Measurements from ENCODE around the gene C1QTNF12.

Gene C1QTNF12

DNA sequence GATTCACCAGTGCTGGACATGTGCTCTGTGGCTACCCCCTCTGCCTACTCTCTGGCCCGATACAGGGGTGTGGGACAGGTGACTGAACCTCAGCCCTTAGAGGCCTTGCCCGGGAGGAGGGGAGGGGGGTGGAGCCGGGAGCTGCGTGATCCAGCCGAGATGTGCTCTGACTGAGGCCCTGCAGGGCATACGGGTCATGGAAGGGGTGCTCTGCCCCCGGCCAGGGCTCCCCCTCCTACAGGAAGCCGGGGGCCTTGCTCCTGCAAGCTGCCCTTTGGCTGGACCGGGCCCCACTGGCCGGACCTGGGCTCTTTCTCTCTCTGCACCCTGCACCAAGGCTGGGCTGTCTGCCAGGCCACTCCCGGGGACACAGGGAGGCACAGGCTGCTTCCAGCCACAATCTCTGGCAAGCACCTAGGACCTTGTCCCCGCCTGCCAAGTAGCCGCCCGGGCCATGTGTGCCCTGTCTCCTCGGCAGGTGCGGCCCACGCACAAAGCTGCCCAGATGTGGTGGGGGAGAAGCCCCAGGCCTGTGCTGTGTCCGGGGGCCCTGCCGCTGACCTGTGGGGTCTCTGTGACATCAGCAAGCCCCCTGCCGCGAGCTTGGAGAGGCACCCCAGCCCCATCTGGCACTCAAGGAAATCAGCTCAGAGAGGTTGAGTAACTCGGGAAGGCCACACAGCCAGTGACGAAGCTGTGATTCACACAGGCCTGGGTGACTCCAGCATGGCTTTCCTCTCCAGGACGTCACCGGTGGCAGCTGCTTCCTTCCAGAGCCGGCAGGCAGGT is 35.2 kb upstream of the C1QTNF12 start:
- no peak for DNase-seq (ENCODE audit: low read depth)

DNA sequence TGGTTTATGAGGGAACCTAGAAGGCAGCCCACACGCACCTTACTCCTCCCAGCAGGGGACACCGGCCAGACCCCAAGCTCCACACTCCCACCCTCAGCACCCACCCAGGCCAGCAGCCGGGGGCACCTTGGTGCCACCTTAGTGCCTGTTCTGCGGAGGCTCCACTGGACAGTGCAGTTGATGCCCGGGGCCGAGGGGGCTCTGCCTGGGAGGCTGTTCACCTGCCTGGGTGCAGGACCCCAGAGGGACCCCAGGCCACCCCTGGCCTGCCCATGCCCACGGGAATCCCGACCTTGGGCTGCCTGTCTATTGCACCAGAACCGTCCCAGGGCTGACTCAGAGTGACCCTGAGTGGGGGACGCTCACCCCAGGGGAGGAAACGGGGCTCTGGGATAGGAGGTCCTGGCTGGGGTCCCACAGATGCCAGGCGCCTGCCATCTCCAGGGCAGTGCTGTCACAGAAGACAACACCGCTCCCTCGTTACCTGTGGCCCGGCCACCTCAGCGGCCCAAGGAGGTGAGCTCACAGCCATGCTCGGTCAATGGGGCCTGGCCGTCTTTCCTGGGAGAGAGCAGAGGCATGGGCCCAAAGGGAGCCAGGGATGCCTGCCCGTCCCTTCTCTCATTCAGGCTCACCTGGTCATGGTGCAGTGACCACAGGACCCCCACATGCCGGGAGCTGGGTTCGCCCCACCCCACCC is 34.4 kb upstream of the C1QTNF12 start:
- DNase-seq (ENCODE audit: low read depth), result no peak

DNA sequence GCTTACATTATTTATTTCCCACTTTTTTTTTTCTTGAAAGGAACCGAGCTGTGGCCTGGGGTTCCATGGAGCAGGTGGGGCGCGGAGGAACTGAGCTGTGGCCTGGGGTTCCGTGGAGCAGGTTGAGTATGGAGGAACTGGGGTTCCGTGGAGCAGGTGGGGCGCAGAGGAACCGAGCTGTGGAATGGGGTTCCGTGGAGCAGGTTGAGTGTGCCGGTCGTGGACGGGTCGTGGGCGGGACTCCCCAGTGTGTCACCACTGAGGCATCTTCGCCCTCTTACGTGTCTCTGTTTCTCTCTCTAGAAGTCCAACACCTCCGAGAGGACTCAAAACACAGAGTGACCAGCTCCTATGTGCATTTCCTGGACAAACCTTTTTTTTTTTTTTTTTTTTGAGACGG is 32.5 kb upstream of the C1QTNF12 start:
- no peak for DNase-seq (ENCODE audit: low read depth)

DNA sequence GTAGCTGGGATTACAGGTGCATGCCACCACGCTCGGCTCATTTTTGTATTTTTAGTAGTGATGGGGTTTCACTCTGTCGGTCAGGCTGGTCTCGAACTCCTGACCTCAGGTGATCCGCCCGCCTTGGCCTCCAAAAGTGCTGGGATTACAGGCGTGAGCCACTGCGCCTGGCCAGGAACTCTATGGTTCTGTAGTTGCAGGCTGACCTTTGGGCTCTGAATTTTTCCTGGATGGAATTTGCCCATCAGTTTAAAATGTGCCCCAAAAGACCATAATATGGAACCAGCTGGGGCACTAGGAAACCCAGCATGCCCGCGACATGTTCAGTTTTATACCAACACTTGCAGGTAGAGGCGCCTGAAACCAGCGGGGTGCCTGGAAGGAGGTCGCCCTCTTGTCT is 32.1 kb upstream of the C1QTNF12 start:
- DNase-seq (ENCODE audit: low read depth), result no peak

DNA sequence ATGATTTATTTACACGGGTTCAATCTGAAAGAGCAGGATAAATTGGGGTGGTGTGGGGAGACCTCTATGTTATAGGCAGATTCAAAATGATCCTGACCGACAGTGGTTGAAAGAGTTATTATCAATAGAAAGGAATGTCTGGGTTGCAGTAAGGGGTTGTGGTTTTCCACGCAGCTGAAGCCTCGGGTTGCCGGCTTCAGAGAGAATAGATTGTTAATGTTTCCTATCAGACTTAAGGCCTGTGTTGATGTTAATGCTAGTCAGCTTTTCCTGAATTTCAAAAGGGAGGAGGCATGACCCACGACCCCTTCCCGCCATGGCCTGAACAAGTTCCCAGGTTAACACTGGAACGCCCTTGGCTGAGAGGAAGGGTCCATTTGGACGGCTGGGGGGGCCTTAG is 29.3 kb upstream of the C1QTNF12 start:
- no peak for DNase-seq (ENCODE audit: low read depth)

DNA sequence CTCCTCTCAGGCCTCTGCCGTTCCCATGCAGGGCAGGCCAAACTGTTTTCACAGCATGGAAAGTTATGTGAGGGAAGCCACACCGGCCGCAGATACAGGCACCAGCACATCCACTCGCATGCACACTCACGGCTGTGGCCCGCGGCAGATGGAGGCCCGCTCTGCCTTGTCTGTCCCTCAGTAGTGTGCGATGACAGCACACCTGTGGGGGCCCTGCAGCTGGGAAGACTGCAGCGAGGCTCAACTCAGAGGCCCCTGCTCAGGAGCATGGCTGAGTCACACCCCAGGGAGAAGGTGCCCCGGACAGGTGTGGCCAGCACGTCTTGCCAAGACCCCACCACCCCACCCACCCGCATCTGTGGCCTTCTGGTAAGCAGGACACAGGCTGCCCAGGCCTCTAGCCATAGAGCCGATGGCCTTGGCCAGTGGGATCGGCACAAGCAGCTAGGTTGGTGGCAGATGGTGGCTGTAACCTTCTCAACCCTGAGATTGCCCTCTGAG is 28.5 kb upstream of the C1QTNF12 start:
- DNase-seq (ENCODE audit: low read depth), result no peak

DNA sequence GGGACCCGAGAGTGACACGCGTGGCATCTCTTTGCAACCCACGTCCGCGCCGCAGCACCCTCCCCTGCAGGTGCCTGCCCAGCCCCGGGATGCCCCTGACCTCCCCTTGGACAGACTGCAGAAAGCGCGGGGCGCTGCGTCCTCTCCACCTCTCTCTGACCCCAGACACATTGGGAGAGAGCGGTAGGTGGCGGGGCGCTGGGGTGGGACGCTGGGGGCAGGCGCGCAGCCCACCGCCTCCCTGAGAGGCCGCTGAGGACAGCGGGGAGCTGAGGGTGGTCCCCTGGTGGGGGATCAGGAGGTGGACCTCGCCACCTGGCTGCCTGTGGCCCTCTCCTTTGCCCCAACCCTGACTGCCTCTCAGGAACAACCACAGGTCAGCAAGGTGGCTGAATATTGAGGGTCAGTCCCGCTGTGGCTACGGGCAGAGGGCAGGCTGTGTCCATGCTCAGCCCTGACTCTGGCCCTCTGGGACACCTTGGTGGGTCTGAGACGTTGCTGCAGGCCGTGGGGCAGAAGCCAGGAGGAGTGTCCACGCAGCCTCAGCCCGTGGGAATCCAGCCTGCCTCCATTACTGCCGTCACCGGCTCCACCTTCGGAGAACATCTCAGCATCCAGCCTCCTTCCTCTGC is 27.9 kb upstream of the C1QTNF12 start:
- no peak for DNase-seq (ENCODE audit: low read depth)

DNA sequence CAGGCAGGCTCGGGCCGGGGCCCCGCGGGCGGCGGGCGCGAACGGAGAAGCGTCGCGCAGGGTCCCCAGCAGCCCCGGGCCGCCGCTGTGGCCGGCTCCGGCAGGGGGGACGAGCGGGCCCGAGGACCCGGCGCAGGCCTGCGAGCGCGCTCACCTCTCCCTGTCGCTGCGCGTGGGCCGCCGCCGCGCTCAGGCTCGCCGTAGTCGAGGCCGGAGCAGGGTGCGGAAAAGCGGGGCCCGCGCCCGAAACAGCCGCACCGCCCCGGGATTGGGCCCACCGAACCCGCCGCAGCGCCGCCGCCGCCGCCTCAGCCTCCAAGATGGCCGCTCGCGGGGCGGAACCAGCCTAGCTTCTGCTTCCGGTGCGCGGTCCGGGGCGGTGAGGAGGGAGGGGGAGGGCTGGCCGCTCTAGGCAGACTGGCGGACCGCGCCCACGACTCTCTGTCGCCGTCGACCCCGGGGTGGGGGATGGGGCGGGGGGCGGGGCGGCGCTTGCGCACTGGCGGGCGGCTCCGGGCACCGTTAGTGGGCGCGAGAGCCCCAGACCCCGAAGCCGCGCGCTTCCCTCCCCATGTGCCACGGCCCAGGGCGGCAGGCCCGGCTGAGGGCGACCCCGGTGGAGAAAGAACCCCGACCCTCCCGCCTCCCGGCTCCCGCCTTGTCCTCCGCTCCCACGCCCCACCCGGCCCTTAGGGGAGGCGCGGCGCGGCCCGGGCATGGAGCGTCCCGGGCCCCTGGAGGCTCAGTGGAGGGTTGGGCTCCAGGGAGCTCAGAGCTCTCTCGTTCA is 27.2 kb upstream of the C1QTNF12 start, which contains the start of gene UBE2J2:
Gene UBE2J2 (minus strand): TSS at position 343 of the 787 bp plus-strand sequence. CDS start 5,862 bp downstream, outside the sequence.
- peak; percentile 92 for DNase-seq (ENCODE audit: low read depth)

DNA sequence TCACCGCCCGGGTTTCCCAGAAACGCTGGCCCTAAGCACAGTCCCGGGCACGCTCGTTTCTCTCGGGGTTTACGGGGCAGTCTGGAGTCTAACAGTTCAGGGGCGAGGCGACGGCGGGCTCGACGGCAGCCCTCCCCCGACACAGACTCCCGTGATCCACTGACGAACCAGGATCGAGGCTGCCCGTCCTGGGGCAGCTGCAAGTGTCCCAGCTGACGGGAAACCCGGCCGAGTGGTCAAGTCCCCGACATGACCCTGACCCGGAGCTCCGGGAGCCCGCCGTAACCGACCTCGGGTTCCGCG is 26.6 kb upstream of the C1QTNF12 start:
- no peak for DNase-seq (ENCODE audit: low read depth)

DNA sequence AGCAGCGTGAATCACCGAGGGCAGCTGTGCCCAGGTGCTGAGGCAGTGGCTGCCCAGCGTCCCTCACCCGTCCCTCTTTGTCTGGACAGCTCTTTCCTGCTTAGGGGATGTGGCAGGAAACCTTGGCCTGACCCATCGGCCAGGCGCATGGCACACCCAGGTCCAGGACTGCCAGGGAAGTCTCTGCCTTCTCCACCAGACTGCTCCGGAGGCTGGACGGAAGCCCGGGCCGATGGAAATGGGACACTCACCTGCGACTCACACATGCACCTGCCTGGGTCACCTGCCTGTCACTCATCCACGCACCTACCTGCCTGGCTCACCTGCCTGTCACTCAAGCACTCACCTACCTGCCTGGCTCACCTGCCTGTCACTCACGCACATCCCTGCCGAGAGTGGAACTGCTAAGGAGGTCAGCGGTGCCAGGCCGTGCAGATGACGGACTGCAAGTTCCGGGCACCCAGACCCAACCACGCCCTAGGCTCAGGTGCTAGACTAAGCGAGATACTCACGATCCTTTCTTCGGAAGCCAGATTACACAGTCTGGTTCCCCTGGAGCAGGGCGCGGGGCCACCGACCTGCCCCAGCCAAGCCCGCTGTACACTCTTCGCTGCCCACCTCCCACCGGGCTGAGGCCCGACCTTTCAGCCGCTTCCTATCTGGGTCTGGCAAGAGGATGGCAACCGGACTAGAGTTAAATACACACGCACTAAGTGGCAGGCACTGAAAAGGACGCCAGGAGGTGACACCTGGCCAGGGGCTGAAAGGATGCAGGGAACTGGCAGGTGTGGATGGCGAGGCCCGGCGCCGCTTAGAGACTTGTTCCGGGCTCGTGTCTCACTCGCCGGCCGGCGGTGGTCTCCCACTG is 26.1 kb upstream of the C1QTNF12 start:
- DNase-seq (ENCODE audit: low read depth), result no peak

DNA sequence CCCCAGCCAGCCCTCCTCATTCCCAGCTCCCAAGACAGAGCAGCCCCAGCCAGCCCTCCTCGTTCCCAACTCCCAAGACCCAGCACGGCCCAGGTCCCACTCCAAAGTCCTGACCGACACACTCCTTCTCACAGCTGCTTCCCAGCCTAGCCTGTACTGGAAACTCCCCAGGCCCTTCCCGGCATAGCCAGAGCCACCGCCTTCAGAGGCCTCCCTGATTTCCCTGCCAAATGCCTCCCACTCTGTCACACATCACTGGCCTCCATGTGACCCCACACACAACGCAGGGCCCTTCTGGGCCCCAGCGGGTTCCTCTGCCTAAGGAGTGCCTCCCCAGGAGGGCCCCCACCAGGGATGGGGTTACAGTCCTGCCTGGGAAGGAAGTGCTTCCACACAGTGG is 24.3 kb upstream of the C1QTNF12 start:
- no peak for DNase-seq (ENCODE audit: low read depth)

DNA sequence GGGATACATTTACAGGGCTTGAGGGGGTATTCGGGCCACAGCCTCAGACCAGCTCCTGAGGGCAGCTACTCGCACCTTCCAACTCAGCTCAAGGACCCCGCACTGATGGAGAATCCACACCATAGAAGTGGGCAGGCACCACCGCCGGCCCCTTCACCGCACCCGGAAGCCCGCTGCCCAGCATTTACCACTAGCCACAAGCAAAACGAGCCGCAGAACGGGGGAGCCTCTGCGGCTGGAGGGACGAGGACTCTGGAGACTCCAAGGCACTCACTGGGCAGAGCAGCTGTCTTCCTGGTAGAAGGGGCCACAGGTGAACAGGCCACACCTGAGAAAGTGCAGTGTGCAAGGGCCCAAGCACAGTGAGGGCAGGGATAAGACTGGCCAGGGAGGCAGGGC is 21.8 kb upstream of the C1QTNF12 start:
- no peak for DNase-seq (ENCODE audit: low read depth)

DNA sequence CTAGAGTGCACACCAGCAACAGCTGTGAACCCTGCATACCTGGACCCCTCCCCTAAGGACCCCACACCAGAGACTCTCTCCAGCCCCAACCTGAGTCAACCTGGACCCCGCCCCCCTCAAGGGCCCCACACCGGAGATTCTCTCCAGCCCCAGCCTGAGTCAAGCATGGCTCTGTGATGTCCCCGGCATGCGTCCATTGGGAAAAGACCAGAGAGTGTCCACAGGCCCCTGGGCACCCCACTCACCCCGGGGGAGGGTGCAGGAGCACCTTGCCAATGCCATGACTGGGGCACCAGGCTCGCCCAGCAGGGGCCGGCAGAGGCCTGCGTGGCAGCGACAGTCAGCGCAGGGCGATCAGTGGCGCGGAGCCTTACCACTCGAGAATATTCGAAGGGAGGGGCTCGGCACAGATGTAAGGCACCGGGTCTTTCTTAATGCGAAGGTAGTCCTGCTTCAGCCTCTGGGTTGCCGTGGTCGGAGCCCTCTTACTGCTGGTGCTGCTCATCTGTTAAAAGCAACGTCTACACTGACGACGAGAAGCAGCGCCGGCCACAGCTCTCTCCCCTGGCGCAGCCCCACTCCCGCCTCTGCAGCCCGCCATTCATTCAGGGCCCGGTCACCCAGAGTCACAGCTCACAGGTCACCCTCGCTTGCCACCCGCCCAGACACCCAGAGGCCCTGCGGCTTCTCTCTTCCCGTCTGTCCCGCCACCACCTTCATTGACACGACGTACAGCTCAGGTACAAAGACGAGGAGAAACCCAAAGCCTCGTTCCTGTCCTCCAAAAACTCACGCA is 21.2 kb upstream of the C1QTNF12 start:
- no peak for DNase-seq (ENCODE audit: low read depth)

DNA sequence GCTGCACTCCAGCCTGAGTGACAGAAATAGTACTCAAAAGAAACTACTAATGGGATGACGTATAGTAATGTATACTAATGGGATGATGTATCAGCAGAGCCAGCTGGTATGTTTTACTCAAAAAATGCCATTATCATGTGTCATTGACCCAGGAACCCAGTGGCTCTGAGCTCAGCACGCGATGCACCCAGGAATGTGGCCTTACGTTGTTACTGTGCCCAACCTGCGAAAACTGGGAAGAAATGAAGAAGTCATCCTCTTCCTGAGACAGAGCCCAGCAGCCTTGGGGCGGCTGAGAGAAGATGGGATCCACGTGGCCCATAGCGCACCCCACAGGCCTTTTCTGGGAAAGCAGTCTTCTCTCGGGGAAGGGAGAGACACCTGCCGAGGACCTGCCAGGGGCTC is 18.3 kb upstream of the C1QTNF12 start:
- peak; percentile 18 for DNase-seq (ENCODE audit: low read depth)

DNA sequence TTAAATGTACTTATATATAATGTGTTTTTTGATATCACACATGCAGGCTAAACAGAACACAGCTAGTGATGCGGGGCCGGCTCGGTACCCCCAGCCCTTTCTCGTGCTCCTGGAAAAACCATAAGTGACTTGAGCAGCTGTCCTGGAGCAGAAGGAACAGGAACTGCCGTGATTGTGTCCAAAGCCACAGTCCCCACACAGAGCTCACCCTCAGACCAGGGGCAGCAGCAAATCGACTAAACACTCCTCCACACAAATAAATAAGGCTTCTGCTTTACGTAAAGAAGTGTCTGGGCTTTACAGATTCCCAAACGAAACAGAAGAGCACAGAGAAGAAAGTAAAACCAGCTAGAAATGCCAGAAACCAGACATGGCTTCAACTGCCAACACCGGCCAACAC is 17.5 kb upstream of the C1QTNF12 start:
- no peak for DNase-seq (ENCODE audit: low read depth)

DNA sequence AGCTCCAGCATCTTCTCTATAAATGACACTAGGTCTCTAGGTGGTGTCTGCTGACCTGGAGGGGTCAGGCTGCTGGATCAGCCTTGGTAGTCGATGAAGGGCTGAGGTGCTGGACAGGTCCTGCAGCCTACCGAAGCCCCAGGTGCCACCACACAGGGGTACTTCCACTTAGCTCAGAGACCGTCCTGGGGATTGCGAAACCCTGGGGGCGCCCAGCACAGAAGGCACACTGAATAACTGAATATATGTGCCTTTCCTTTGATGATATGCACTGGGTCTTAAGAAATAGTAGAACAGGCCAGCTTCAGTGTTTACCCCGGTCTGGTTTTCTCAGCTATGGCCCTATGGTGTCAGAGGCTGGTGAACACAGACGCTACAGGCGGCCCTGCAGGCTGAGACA is 16.2 kb upstream of the C1QTNF12 start:
- DNase-seq (ENCODE audit: low read depth), result no peak

DNA sequence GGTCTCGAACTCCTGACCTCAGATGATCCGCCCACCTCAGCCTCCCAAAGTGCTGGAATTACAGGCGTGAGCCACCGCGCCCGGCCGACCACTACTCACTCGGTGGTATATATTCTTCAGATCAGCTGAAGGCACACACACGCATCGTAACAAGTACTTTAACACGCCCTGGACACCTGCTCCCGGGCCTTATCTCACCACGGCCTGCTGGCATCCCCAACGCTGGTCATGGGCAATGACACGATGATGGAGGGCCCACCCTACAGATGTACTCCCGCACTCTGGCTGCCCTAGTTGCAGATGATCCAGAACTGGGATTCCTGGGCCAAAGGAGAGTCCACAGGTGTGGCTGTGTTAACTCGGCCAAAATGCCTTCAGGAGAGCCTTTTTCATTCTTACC is 15.5 kb upstream of the C1QTNF12 start:
- DNase-seq (ENCODE audit: low read depth), result no peak

DNA sequence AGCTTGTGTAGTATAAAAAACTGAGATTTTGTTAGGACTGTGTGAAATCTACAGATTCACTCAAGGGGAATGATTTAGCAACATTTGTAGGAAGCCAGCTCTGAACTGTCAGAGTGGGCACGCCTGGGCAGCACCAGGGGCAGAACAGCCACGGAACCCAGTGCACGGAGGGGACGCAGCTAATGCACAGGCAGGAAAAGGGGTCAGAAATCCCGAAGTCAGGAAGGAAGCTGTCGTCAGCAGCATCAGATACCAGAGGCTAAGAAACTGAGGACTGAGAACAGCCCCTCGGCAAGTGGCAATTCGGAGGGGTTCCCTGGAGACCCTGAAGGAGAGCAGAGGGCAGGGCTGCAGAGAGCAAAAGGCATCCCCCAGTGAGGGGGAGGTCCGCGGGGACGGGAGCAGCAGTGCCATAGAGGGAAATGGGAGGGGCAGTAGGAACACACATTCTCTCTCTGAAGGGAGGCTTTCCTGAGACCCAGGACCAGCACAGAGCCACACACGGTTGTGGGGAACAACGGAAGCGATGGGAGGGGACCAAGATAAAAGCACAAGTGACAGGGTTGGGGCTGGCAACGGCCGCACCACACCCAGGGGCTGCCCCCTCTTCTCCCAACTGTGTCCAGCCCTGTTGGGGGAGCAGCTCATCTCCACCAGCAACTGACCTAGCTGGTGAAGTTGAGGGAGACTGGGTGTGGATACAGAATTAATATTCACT is 14.5 kb upstream of the C1QTNF12 start:
- no peak for DNase-seq (ENCODE audit: low read depth)

DNA sequence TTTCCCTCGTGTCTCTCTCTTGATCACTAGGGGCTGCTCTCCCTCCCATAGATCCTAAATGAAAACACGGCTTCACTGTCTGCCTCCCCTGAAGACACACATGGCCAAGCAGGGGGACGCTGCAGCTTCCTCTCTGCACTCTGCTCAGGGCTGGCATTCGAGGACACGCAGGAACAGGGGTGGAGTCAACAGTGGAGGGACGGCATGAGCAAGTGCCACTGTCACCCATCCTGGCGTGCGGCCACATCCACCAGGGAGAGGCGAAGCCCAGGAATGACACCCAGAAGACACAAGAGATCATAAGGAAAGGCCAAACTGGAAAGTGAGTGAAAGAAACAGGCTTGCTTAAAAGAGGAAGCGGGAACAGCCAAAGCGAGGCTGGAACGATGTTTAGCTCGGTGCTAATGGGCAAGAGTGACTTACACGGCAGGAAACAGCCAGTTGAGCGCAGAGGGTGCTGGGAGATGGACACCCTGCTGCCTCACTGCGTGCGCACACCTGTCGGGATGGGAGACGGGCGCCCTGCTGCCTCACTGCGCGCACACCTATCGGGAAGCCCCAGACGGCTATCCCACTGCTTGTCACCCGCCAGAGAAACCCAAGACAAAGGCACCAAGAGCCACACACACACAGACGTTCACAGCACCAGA is 13.6 kb upstream of the C1QTNF12 start:
- DNase-seq (ENCODE audit: low read depth), result no peak

All from T follicular helper cell (primary cell).